NCI-H2029 treated with DMSO at 0.1 percent for 48 hours (cell line): ENCODE data around the gene CPEB4.

ENCODE experiments used
- DNase-seq: peaks from one replicate; lab custom pipeline; 2025; lab: John Stamatoyannopoulos, UW

CPEB4 gene

DNA sequence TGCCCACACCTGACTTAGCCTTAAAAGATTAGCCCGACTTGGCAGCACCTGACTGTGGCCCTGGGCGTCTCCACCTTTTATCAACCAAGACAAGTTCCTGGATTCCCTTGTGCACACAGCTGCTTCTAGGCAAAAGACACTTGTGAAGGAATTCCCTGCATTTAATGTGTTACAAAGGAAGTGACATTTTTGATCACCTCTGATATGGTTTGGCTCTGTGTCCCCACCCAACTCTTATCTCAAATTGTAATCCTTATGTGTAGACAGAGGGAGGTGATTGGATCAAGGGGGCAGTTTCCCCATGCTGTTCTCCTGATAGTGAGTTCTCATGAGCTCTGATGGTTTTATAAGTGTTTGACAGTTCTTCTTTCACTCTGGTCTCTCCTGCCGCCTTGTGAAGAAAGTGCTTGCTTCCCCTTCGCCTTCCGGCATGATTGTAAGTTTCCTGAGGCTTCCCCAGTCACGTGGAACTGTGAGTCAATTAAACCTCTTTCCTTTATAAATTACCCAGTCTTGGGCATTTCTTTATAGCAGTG, 2.6 kb upstream of the CPEB4 start:
- DNase-seq: no peak

DNA sequence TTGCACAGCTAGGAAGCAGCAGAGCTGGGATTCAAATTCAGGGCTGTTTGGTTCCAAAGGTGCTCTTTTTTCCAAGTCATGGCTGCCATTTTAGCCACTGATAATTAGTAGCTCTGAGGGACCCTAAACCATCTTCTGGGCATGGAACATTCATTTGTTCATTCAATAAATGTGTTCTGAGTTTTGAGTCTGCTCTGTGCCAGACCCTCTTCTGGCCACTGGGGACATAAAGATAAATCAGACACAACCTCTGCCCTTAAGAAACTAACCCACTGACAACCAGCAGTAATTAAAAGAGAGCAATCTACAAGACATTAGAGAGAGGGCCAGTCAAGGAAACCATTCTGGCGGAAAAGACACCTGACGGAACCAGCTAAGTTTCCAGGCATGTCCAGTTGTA, 2.0 kb upstream of the CPEB4 start:
- no peak for DNase-seq

DNA sequence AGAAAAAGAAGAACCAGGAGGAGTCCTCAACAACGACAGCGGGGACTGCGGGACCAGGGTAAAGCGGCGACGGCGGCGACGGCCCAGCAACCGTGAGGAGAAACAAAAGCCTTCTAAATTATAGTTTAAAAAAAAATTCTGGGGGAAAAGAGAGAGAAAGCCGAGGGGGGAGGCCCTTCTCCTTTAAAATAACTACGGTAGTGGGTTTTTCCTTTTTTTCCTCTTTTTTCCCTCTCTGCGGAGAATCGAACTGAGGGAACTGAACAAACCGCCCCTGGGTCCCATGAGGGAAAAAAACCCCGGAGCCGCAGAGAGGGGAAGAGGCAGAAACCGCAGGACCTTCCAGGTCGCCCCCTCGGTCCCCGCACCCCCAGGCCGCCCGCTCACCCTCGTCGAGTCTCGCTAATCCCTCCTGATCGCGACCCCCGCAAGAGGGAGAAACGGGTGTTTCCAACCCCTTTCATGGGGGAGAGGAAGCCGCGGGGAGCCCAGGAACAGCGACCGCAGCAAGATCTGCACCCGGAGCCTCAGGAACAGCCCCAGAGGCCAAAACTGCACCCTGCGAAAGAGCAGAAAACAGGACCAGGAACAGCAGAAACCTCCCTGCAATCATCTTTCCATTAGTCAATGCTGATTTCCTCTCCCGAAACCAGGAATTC, 453 bp downstream of the CPEB4 start:
- no peak for DNase-seq

DNA sequence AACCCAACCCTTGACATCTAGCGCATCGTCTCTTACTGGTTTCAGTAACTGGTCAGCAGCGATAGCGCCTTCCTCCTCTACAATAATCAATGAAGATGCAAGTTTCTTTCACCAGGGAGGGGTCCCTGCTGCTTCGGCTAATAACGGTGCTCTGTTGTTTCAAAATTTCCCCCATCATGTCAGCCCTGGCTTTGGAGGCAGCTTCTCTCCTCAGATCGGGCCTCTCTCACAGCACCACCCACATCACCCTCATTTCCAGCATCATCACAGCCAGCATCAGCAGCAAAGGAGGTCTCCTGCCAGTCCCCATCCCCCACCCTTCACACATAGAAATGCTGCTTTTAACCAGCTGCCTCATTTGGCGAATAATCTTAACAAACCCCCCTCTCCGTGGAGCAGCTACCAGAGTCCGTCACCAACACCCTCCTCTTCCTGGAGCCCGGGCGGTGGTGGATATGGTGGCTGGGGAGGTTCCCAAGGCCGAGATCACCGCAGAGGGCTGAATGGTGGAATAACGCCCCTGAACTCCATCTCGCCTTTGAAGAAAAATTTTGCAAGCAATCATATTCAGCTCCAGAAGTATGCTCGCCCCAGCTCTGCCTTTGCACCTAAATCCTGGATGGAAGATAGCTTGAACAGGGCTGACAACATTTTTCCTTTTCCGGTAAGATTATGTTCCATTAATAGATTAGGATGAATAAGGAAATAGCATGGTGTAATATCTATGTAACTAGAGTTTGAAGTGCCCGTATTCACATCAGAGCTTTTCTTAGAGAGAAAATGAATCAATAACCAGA, 2.2 kb downstream of the CPEB4 start:
- no peak for DNase-seq

DNA sequence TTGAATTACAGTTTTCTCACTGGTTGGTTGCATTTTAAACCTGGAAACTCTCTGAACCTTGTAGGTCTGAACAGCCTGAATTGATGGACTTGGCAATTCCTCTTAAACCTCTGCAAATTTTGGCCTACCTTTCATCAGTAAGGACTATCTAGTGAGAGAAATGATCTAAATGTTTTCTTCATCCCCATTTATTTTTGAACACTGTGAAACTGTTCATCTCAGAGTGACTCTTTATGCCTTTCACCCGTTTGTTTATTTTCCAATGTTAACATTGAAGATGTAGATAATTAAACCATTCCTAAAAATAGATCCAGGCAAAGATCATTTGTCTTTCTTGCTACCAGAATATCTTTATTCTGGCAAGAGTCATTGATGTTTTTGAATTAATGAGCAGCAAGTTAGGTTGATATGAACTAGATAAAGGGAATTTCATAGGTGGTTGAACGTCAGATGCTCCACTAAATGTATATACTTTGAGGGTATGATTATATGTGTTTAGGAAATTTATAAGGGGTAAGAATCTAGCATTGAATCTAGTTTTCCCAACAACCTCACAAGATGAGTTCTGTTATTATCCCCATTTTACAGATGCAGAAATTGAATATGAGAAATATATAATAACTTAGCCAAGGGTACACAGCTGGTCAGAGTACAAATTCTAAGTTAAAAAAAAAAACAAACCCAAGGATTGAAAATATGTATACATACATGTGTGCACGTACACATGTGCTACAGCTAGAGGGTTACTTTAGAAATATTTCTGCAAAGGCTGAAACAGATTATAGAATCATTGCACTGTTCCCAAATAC, 3.4 kb downstream of the CPEB4 start:
- DNase-seq: no peak

DNA sequence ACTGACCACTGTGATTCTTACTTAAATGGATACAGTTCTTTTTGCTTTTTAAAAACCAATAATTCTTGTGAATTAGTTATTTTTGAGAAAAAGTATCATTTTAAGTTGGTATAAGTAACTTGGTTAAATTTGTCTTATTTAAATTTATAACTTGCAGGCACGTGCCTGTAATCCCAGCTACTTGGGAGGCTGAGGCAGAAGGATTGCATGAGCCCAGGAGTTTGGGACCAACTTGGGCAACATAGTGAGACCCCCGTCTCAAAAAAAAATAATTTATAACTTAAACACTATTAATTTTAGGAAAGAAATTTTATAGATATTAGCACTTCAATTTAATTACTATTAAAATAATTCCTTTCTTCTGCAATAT, 5.0 kb downstream of the CPEB4 start:
- DNase-seq: no peak

DNA sequence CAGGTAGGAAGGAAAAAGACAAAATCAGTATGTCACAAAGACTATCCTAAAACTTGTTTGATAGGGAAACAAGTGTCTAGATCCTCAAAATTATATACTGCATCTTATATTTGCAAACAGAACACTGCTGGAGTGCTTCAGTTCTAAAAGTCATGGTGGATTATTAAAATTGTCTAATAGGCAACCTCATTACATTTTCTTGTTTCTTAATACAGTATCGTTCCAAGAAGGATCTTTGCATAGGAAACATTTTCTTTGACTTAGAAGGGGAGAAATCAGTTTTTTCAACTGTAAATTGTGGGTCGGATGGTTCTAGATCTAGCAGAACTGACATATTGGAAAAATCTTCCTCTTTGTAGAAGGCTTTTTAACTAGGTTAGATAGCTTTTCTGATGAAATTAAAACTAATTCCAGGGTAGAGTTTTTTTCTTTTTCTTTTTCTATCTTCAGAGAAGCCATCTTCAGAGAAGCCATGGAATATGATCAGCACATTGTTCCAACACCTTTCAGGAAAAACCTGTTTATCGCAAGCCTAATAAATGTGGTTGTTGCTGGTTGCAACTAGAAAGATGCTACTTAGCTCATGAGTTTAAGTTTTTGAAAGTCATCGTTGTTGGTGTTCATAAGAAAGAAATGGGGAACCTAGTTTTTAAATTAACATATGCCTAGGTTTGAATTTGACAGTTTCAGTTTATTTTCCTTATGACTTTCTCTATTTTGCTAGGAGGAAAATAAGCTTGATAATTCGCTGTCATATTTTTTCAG, 7.4 kb downstream of the CPEB4 start:
- no peak for DNase-seq

DNA sequence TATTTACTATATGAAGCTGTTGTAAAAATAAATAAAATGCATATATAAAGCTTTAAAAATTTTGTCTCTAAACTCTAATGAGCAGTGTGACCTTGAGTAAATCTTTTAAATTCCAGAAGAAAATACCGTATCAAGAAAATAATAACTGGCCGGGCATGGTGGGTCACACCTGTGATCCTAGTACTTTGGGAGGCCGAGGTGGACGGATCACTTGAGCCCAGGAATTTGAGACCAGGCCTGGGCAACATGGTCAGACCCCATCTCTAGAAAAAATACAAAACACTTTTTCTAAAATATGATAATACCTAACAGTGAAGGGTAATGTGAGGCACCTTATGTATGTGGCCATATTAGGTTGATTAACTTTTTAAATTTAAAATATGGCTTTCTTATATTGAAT, 8.5 kb downstream of the CPEB4 start:
- no peak for DNase-seq

DNA sequence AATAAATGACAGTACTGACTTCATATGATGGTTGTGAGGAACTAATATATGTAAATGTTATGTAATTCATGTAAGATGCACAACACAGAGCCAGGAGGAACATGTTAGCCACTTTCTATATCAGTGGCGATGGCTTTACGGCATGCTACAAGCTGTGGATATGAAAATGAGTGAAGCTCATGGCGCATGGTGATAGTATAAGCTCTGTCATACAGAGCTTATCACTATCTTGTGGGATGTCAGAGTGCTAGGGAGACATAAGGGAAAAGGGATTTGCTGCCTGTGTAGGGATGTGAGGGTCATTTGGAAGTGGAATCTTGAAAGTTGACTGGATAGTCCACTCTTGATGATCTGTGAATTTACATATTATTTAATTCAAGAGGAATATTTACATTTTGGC, 13.6 kb downstream of the CPEB4 start:
- DNase-seq: no peak

DNA sequence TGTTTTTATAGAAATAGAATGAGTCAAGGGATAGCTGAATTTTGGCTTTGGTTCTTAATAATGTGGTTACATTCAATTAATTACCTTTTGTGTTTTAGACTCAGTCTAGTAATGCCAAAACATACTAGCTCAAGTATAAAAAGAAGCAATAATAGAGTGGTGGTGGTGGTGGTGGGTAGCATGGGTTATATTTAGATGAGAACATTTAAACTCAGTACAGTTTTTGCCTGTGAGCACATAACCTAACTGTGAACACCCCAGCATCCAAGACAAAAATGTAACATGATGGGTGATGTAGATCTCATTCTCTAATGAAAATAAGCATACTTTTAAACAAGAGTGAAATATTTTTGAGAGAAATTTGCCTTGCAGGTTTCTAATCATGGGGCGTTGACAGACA, 14.2 kb downstream of the CPEB4 start:
- DNase-seq: no peak

DNA sequence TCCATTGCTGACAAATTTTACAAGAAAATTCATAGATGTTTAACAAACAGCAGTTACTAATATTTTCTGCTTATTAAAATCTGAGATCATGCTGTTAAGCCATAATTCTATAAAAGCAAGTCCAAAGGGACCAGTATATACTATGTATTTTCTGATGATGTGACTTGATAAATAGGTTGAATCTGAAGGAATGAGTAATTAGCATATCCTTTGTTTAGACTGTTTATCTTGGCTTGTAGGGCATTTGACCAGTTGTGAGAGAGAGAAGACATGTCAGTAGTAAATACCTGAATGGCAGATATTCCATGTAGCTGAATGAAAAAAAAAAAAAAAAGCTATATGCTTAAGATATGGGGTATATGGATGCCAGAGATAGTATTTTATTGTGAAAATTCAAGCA, 14.6 kb downstream of the CPEB4 start:
- no peak for DNase-seq

DNA sequence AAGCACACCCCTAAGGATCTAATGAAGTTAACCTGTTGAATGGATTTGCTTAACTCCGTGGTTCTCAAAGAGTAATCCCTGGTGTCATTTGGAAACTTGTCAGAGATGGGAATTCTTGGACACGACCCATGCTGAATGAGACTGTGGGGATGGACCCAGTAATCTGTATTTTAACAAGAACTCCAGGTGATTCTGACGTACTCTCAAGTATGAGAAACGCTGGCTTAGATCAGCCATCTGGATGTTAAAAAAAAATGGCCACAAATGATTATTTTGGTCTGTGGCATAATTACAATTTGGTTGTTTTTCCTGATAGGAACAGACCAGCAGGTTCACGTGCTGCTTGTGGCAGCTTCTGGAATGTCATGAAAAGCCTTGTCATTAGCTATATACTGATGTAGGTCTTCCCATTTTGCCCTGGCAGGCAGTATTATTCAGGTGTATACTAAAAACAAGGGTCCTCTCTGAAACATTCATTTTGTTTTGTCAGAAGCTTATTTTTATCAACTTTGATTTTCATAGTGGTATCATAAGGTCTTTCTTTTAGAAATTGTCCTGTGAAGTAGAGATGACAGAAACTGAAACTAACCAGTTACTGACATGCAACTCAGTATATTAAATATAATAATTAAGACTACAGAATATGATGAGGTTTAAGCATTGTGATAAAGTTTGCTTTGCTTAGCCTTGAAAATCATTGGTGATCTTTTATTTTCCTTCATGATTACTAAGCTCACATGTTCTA, 15.4 kb downstream of the CPEB4 start:
- no peak for DNase-seq

DNA sequence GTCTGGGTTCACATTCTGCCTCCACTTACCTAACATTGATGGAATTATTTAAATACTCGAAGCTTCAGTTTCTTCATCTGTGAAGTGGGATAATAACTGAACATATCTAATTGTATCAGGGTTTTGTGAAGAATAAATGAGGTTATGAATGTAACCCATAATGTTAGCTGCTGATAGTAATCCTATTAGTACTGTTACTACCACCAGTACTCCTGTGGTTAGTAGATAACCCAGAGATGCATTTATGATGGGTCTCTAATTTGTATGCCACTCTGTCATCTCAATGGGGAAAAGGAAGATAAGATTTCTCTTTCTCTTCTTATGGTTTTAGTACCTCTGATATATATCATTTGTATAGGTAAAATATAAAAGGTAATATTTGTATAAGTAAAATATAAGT, 16.0 kb downstream of the CPEB4 start:
- no peak for DNase-seq

DNA sequence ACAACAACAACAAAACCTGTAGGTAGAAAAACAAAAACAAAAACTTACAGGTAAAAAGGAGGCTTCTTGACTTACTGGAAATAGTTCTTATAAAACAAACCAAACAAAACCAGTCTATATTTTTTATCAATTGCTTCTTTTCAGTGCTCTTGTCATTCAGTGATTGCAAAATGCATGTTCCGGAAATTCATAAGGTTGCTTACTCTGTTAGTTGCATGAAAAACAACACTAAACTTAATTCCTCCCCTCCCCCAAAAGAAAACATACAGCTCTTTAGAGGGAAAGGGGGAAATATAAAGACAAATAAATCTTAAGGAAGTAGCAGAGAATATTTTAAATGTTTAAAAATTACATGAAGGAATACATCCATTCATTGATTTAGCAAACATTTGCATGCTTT, 19.1 kb downstream of the CPEB4 start:
- DNase-seq: no peak

DNA sequence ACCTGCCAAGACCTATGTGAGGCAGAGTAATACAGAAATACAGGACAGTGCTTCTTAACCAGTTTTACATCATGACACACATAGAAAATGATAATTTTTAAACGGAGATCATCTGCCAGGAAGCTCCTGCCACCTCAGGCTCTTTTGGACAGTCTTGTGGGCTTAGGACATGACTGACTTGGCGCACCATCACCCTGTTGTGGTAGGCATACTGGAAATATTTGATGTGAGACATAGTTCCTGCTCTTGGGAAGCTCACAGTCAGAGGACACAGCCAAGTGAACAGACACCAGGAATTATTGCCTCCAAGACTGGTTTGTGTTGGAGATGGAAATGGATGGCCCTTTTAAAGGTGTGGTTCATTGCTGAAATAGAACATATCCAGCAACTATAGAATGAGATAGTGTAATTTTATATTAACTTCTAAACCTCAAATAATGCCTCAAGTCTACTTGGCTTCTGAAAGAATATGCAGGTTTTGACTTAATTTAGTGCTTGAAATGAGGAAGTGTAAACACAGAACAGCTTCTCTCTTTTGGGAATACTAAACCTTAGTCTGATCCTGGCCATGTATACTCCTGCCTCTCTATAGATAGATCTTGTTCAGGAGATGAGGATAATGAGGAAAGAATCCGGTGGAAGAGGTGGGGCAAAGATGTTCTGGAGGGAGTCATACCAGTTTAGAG, 19.7 kb downstream of the CPEB4 start:
- DNase-seq: no peak

DNA sequence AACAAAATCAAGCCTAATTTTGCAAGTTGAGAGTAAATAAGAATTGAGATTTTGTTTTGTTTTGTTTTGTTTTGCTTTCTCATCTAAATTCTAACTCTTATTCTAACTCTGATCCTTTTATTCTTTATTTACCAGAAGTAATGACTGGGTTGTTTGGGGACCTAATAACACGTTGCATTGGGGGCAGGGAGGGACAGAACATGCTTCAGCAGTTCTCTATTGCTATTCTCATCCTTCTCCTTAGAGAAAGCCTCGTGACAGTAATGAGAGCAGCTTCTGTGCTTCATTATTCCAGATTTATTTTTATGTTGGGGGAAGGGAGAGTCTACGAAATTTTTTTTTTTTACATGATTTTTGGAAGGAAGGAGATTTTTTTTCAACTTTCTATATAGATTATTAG, 21.1 kb downstream of the CPEB4 start:
- no peak for DNase-seq

DNA sequence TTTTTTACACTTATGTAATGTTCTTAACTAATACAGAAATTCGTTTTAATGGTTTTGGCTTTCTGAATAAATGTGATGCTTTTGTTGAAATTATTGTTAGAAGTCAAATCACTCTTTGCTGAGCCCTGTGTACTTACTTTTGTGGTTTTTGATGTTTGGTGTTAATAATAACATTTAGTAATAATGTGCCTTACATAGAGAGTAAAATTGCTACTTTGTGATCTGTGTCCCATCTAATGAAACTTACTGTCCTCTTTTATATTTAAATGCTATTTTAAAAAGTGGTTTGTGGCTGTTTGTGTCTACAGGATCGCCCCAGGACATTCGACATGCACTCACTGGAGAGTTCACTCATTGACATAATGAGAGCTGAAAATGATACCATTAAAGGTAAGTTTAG, 22.1 kb downstream of the CPEB4 start:
- no peak for DNase-seq

DNA sequence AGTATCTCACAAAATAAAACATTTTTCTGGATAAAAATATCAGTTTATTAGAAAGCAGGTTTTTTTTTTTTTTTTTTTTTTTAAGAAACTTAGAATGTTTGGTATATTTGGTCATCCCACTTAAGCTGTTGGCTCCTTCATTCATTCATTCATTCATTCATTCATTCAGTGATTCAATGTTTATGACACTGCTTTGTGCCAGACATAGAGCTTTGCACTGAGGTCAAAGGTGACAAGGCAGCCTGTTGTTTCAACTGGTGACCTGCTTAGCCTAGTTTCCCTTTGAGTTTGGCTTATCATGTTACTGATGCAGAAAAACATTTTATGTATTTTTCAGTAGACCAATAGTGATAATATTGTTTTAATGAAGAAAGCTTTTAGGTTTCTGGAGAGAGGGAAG, 23.5 kb downstream of the CPEB4 start:
- no peak for DNase-seq

DNA sequence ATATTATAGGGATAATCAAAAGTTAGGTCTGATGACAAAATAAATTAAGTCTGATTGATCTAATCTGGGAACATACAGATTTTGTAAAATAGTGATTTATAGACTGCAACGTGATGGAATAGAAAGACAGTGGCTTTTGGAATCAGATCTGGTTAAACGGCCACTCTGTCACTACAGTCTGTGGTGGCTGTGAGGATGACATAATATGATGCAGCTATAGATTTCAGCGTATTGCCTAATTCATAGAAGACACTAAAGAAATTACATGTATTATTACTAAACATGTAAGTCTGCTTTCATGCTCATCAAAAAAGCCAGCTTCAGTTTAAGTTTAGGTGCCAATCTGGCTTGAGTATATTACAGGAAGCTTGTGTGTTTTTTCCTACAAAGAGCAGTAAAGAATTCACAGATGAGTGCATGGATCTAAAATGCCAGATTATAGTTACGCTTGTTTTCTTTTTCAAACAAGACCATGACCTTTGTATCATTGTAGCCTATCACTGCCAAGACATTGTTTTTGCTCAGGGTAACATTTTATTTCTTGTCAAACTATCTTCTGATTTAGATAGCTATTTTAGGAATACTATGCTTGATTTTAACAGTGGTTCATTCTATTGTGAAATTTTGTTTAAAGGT, 25.7 kb downstream of the CPEB4 start:
- DNase-seq: no peak

DNA sequence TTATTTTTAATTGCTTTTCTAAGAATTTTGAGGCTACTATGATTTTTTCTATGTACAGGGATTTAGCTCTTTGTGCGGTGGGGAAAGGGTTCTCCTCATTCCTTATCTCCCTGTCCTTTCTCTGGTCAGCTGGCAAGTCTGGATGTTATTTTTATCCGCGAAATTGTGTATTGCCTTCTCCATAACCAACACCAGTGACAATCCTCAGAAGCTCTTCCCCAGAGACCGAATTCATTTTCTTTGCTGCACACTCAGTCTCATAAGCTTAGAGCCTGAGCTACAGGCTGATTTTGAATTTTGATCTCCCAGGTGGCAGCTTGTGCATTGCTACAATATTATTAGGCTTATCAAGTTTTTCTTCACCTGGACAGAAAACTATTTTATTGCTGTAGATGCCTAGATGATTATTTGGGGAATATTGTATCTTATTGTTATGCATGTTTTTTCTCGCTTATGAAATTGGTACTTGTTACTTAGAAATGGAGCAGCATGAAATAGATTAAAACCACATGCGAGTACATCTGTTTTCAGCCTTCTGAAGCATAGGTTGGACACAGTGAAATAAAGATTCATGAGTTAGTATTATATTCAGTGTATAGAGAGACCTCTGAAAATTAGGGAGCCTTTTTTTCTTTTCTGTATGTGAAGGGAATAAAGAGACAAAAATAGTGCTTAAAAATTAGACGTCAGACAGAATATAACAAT, 27.3 kb downstream of the CPEB4 start:
- DNase-seq: no peak
